ENCODE results near the gene DERA. TPM values are rescaled to one million over a fixed set of nuclear protein-coding genes. Genes with fewer than 3 reads are reported as not detected.

The DERA gene
- total RNA-seq, 1 experiment from 2014 or later = 67.6 TPM

- CTCF ChIA-PET = no interaction called here
- Histone ChIP-seq H3K4me1 (replicated peaks; ENCODE audit: insufficient read depth) (peaks cover 25% of the 10 kb centered on the region), H3K79me2 (ENCODE audit: low read depth) (peaks cover 79% of the 10 kb centered on the region), H3K9me3 (ENCODE audit: insufficient read depth, low read depth) (no peaks in the 10 kb centered on the region), H3K27me3 (ENCODE audit: insufficient read depth, low read depth) (no peaks in the 10 kb centered on the region), H3F3A (ENCODE audit: insufficient read depth, low read depth) (peaks cover 20% of the 10 kb centered on the region; the same call in 1 of the 2 replicates), H4K20me1 (ENCODE audit: insufficient read depth) (peaks cover 61% of the 10 kb centered on the region), H3K27ac (no peak overlapping the region), H3K4me2 (no peak overlapping the region), H3K4me3 (no peak overlapping the region), H3K36me3 (ENCODE audit: low read depth) (peaks cover 38% of the 10 kb centered on the region), H2AFZ (no peak overlapping the region), H3K9me2 (ENCODE audit: insufficient read depth) (no peaks in the 10 kb centered on the region)
- BruUV-seq (replicated peaks) = no TSS peak
- POLR2A ChIA-PET (ENCODE audit: unreplicated experiment) = no interaction called here
- no peak for DNase-seq
- no peak for TF ChIP-seq CTCF (conservative IDR thresholded peaks at IDR 0.05)
- TF ChIP-seq EZH2 (IDR thresholded peaks at IDR 0.05; ENCODE audit: low read depth) = no peak
- intact Hi-C loops (cut with micrococcal nuclease; ENCODE audit: unreplicated experiment) = loop anchor here (10.0 kb wide), 1 partner anchor 1112 kb away; a partner anchor contains a TSS
These were observed 24.6 kb upstream of the DERA start for GRCh38 chr12:15886372-15887042.

GRCh38 chr12:15887043-15887817, 23.9 kb upstream of the DERA start:
- no TSS peak for BruUV-seq (replicated peaks)
- peaks cover 38% of the 10 kb centered on the region for H3K36me3 ChIP-seq (ENCODE audit: low read depth)
- H3F3A ChIP-seq (ENCODE audit: insufficient read depth, low read depth) = peaks cover 15% of the 10 kb centered on the region; the same call in 1 of the 2 replicates
- TF ChIP-seq CTCF (conservative IDR thresholded peaks at IDR 0.05) (no peak), EZH2 (IDR thresholded peaks at IDR 0.05; ENCODE audit: low read depth) (no peak)
- no peaks in the 10 kb centered on the region for H3K27me3 ChIP-seq (ENCODE audit: insufficient read depth, low read depth)
- H4K20me1 ChIP-seq (ENCODE audit: insufficient read depth) = peaks cover 61% of the 10 kb centered on the region
- H3K9me3 ChIP-seq (ENCODE audit: insufficient read depth, low read depth) = no peaks in the 10 kb centered on the region
- no peaks in the 10 kb centered on the region for H3K9me2 ChIP-seq (ENCODE audit: insufficient read depth)
- no peak overlapping the region for H3K27ac ChIP-seq
- H3K4me3 ChIP-seq = no peak overlapping the region
- peaks cover 24% of the 10 kb centered on the region for H3K4me1 ChIP-seq (replicated peaks; ENCODE audit: insufficient read depth)
- ChIA-PET POLR2A (ENCODE audit: unreplicated experiment) (no interaction called here), CTCF (no interaction called here)
- no peak overlapping the region for H3K4me2 ChIP-seq
- intact Hi-C loops (cut with micrococcal nuclease; ENCODE audit: unreplicated experiment) = loop anchor here (10.0 kb wide), 1 partner anchor 1112 kb away; a partner anchor contains a TSS
- peaks cover 79% of the 10 kb centered on the region for H3K79me2 ChIP-seq (ENCODE audit: low read depth)
- H2AFZ ChIP-seq = no peak overlapping the region
- no peak for DNase-seq

- BruUV-seq (replicated peaks) = no TSS peak
- no peak overlapping the region for H2AFZ ChIP-seq
- H3K27ac ChIP-seq = no peak overlapping the region
- no peak overlapping the region for H3K4me2 ChIP-seq
- no peaks in the 10 kb centered on the region for H3K9me2 ChIP-seq (ENCODE audit: insufficient read depth)
- H3K4me1 ChIP-seq (replicated peaks; ENCODE audit: insufficient read depth) = no peaks in the 10 kb centered on the region
- H3K79me2 ChIP-seq (ENCODE audit: low read depth) = peaks cover 24% of the 10 kb centered on the region
- TF ChIP-seq EZH2 (IDR thresholded peaks at IDR 0.05; ENCODE audit: low read depth) (no peak), CTCF (conservative IDR thresholded peaks at IDR 0.05) (no peak)
- no peak for DNase-seq
- peaks cover 30% of the 10 kb centered on the region for H3F3A ChIP-seq (ENCODE audit: insufficient read depth, low read depth)
- ChIA-PET CTCF (no interaction called here), POLR2A (ENCODE audit: unreplicated experiment) (interaction anchor here (0.6 kb wide), 2 partner anchors 9 to 972 kb away, joined by 3 to 6 read pairs; no protein-coding TSS in a partner anchor)
- H3K9me3 ChIP-seq (ENCODE audit: insufficient read depth, low read depth) = no peaks in the 10 kb centered on the region
- peaks cover 49% of the 10 kb centered on the region for H3K36me3 ChIP-seq (ENCODE audit: low read depth)
- H3K27me3 ChIP-seq (ENCODE audit: insufficient read depth, low read depth) = no peaks in the 10 kb centered on the region
- no peak overlapping the region for H3K4me3 ChIP-seq
- peaks cover 19% of the 10 kb centered on the region; the same call in 1 of the 2 replicates for H4K20me1 ChIP-seq (ENCODE audit: insufficient read depth)
- intact Hi-C loops (cut with micrococcal nuclease; ENCODE audit: unreplicated experiment) = no loop called here
These were observed 18.4 kb upstream of the DERA start for GRCh38 chr12:15892645-15893259.
